B cell (primary cell): ENCODE results near the gene DCUN1D2. TPM values are rescaled to one million over a fixed set of nuclear protein-coding genes. Genes with fewer than 3 reads are reported as not detected.

ENCODE experiments used
- ATAC-seq: fragments of 200-7000 bp; cut with Tn5 transposase; one replicate; pipeline ENCODE4 v1.10.0; 2021; ENCODE audit warnings: low read depth, mild to moderate bottlenecking, moderate number of reproducible peaks, moderate library complexity
- CTCF ChIA-PET: fragments of 350-600 bp; sonication (Branson Sonifier 250); formaldehyde crosslinking; loops from one replicate; lab custom pipeline; 2021; ENCODE audit warnings: antibody characterized with exemption, inconsistent platforms; lab: Charles Lee
- POLR2A ChIA-PET: fragments of 350-600 bp; sonication (Branson Sonifier 250); formaldehyde crosslinking; loops from one replicate; lab custom pipeline; 2021; ENCODE audit warnings: antibody characterized with exemption; lab: Charles Lee
- DNase-seq: peaks from one replicate; pipeline ENCODE4 v3.0.0; 2013
- H2AFZ ChIP-seq: 2 replicates; pipeline ENCODE4 v1.6.1; 2012; ENCODE audit warnings: mild to moderate bottlenecking, low read depth, low read length; ENCODE audit not compliant: insufficient read depth, poor library complexity, severe bottlenecking
- H3K27ac ChIP-seq, 2 donors: 1 replicate in 1 of 2; 2 replicates in 1 of 2; pipeline ENCODE4 v1.5.1; 2012 to 2013; ENCODE audit warnings: low read length in 2 of 2, mild to moderate bottlenecking in 2 of 2, moderate library complexity in 1 of 2
- H3K27me3 ChIP-seq, 4 experiments: fragments of 200-600 bp in 1 of 4; sonication (generic) in 1 of 4; replicated peaks in 1 of 4; 1 replicate in 2 of 4; 2 replicates in 2 of 4; pipeline versions ENCODE4 v1.6.1 to v1.7.0; 2013 to 2016; ENCODE audit warnings: low read length in 3 of 4, mild to moderate bottlenecking in 2 of 4, mixed read lengths in 1 of 4, moderate library complexity in 1 of 4; ENCODE audit not compliant: insufficient read depth in 4 of 4, control insufficient read depth in 3 of 4; ENCODE audit errors: control extremely low read depth in 1 of 4
- H3K36me3 ChIP-seq, 2 experiments: replicated peaks in 1 of 2; 1 replicate in 1 of 2; 2 replicates in 1 of 2; pipeline versions ENCODE4 v1.6.1 to v1.7.1; 2013; ENCODE audit warnings: low read length in 1 of 2; ENCODE audit not compliant: insufficient read depth in 2 of 2, control insufficient read depth in 1 of 2; ENCODE audit errors: control extremely low read depth in 1 of 2, extremely low read depth in 1 of 2
- H3K4me1 ChIP-seq, 2 donors: fragments of 200-600 bp in 1 of 2; sonication (generic) in 1 of 2; 1 replicate in 1 of 2; 2 replicates in 1 of 2; pipeline versions ENCODE4 v1.5.1 to v1.6.1; 2013 to 2017; ENCODE audit warnings: low read length in 2 of 2; ENCODE audit not compliant: control insufficient read depth in 2 of 2, insufficient read depth in 2 of 2
- H3K4me2 ChIP-seq: replicated peaks from 2 replicates; pipeline ENCODE3; 2012; ENCODE audit warnings: mild to moderate bottlenecking, low read depth, low read length; ENCODE audit not compliant: poor library complexity, severe bottlenecking
- H3K4me3 ChIP-seq, 5 experiments: fragments of 200-600 bp in 1 of 5; sonication (generic) in 1 of 5; 1 replicate in 3 of 5; 2 replicates in 2 of 5; pipeline versions ENCODE4 v1.5.1 to v1.7.0; 2011 to 2016; ENCODE audit warnings: low read length in 4 of 5, mild to moderate bottlenecking in 4 of 5, low read depth in 2 of 5, control low read depth in 1 of 5, moderate library complexity in 1 of 5; ENCODE audit not compliant: insufficient read depth in 1 of 5; ENCODE audit errors: control extremely low read depth in 1 of 5, extremely low read depth in 1 of 5
- H3K79me2 ChIP-seq: fragments of 200-600 bp; sonication (generic); one replicate; pipeline ENCODE4 v1.6.0; 2016; ENCODE audit warnings: low read length; ENCODE audit not compliant: control insufficient read depth, insufficient read depth
- H3K9ac ChIP-seq: fragments of 200-600 bp; sonication (generic); 2 replicates; pipeline ENCODE4 v1.6.1; 2017; ENCODE audit warnings: mild to moderate bottlenecking, low read length, moderate library complexity
- H3K9me3 ChIP-seq, 3 donors: one replicate each; pipeline versions ENCODE4 v1.6.1 to v1.7.1; 2013; ENCODE audit warnings: low read length in 2 of 3; ENCODE audit not compliant: control insufficient read depth in 2 of 3, insufficient read depth in 1 of 3; ENCODE audit errors: control extremely low read depth in 1 of 3
- H4K20me1 ChIP-seq: 2 replicates; pipeline ENCODE4 v1.6.0; 2012; ENCODE audit warnings: mild to moderate bottlenecking, low read length; ENCODE audit not compliant: insufficient read depth, control insufficient read depth, poor library complexity, severe bottlenecking
- H3K27ac Mint-ChIP-seq: one replicate; pipeline ENCODE4 v1.8.0; 2021; ENCODE audit warnings: mixed read lengths
- H3K27me3 Mint-ChIP-seq: one replicate; pipeline ENCODE4 v1.8.0; 2021; ENCODE audit warnings: mixed read lengths
- H3K4me1 Mint-ChIP-seq: one replicate; pipeline ENCODE4 v1.8.0; 2021; ENCODE audit warnings: mixed read lengths
- H3K4me3 Mint-ChIP-seq: one replicate; pipeline ENCODE4 v1.8.0; 2021; ENCODE audit warnings: mixed read lengths
- H3K9me3 Mint-ChIP-seq: one replicate; pipeline ENCODE4 v1.8.0; 2022; ENCODE audit warnings: mixed read lengths; ENCODE audit not compliant: insufficient read depth
- EZH2 ChIP-seq: IDR thresholded peaks from 2 replicates; pipeline ENCODE4 v1.6.1; 2012; ENCODE audit warnings: borderline replicate concordance, low read depth, mild to moderate bottlenecking, moderate library complexity, low read length; ENCODE audit not compliant: insufficient read depth, poor library complexity, severe bottlenecking
- WGBS: methylation state at CpG from one replicate; pipeline ENCODE4 v1.1.5; 2013; ENCODE audit warnings: missing lambda C conversion rate; ENCODE audit not compliant: insufficient coverage; 5-methylcytosine and 5-hydroxymethylcytosine counted together
- intact Hi-C: fragments of 100-400 bp; cut with micrococcal nuclease; formaldehyde crosslinking; loops from one replicate; pipeline ENCODE4 v1.10.0; 2022
- polyA plus RNA-seq: library from polyadenylated mRNA; depleted of rRNA; stranded (reverse); fragments of >200 nt; gene quantifications from 2 replicates; pipeline ENCODE4 v1.2.3, GENCODE V29; 2012
- total RNA-seq, 2 donors: library from RNA; stranded (reverse); fragments of 120-200 nt in 1 of 2; gene quantifications; 1 replicate in 1 of 2; 2 replicates in 1 of 2; pipeline versions ENCODE4 v1.2.3 to v1.2.4, GENCODE V29; 2013 to 2022
- TF ChIP-seq, protein P1 (sequence below): fragments of 200-600 bp; IDR thresholded peaks from one replicate; pipeline ENCODE4 v1.8.0; 2022; ENCODE audit warnings: antibody characterized with exemption, mild to moderate bottlenecking

Gene DCUN1D2
- total and polyA plus RNA-seq, 2 donors (not counting 1 experiment from before 2014, with no cell fraction given): 15.3 to 41.3 TPM

DNA sequence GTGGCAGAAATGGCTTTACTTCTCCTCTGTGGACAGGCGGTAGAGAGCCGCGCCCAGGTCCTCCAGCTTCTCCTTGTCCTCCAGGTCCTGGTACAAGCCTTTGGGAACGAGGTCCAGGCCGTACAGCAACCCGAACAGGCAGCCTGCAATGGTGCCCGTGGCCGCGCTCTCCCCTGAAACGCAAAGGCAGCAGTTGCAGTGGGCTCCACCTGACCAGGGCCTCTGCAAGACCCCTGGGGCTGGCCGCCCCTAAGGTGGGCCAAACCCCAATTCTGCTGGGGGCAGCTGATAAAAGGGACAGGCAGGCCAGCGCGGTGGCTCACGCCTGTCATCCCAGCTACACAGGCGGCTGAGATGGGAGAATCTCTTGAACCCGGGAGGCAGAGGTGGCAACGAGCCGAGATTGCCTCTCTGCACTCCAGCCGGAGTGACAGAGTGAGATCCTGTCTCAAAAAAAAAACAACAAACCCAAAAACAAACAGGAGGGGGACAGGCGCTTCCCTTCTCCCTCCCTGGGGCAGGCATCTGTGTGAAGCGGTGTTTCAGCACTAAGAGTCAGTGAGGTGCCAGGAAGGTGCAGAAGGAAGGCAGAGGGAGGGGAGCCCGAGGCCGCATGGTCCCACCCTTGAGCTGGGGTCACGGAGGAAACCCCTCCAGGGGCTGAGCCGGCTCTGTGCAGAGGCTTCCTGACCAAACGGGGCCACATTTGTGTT is 67.5 kb downstream of the DCUN1D2 start:
- H3K4me1 Mint-ChIP-seq: no peaks in the 10 kb centered on the region
- Histone ChIP-seq H3K27me3 (no peaks in the 10 kb centered on the region), H4K20me1 (no peaks in the 10 kb centered on the region), H3K36me3 (no peaks in the 10 kb centered on the region), H3K9me3 (no peaks in the 10 kb centered on the region), H3K4me2 (no peak overlapping the region), H3K79me2 (no peaks in the 10 kb centered on the region), H2AFZ (no peak overlapping the region), H3K9ac (no peak overlapping the region), H3K4me3 (no peak overlapping the region), H3K27ac (no peak overlapping the region), H3K4me1 (peaks cover 0 to 3% of the 10 kb centered on the region in 2 donors)
- CTCF ChIA-PET: no interaction called here
- no peak for DNase-seq
- H3K9me3 Mint-ChIP-seq: no peaks in the 10 kb centered on the region
- H3K4me3 Mint-ChIP-seq: no peak overlapping the region
- H3K27me3 Mint-ChIP-seq: no peaks in the 10 kb centered on the region
- 83% methylated on average over 23 of the region's 26 CpGs for WGBS
- intact Hi-C loops: no loop called here
- no peak overlapping the region for H3K27ac Mint-ChIP-seq
- POLR2A ChIA-PET: no interaction called here
- TF ChIP-seq EZH2: no peak
- TF ChIP-seq, protein P1, sequence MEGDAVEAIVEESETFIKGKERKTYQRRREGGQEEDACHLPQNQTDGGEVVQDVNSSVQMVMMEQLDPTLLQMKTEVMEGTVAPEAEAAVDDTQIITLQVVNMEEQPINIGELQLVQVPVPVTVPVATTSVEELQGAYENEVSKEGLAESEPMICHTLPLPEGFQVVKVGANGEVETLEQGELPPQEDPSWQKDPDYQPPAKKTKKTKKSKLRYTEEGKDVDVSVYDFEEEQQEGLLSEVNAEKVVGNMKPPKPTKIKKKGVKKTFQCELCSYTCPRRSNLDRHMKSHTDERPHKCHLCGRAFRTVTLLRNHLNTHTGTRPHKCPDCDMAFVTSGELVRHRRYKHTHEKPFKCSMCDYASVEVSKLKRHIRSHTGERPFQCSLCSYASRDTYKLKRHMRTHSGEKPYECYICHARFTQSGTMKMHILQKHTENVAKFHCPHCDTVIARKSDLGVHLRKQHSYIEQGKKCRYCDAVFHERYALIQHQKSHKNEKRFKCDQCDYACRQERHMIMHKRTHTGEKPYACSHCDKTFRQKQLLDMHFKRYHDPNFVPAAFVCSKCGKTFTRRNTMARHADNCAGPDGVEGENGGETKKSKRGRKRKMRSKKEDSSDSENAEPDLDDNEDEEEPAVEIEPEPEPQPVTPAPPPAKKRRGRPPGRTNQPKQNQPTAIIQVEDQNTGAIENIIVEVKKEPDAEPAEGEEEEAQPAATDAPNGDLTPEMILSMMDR: no peak
- ATAC-seq: no peak

DNA sequence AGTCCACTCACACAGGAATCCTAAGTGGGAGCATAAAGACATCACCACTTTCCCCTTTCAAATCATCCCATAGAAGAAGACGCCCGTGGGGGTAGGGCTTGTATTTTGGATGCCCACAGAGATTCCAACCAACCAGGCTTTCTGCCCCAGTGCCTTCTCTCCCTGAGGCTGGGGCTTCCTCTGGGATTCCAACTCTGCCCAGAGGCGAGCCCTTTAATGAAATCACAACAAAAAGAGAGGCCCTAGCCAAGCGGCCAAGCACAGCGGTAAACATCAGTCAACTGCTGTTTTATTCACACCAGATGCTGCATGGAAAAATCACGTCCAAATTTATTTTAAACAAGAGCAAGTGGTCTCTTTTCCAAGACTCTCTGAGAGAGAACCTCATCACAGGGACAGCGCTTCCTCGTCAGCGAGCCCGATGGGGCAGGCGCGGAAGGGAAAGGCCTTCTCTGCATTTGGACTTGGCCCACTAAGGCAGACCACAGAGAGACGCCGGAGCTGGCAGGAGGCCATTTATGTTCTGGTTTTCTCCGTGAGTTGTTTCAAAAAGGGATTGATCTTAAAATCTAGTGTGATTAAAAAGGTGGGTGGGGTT is 68.7 kb downstream of the DCUN1D2 start:
- POLR2A ChIA-PET: no interaction called here
- CTCF ChIA-PET: no interaction called here
- DNase-seq: no peak
- no peak overlapping the region for H3K27ac ChIP-seq
- no peak overlapping the region for H3K4me3 ChIP-seq
- WGBS: 92% methylated on average over 15 of the region's 15 CpGs
- Mint-ChIP-seq H3K4me1 (peaks cover 1% of the 10 kb centered on the region), H3K4me3 (no peak overlapping the region), H3K27me3 (peaks cover 1% of the 10 kb centered on the region), H3K9me3 (no peaks in the 10 kb centered on the region), H3K27ac (no peak overlapping the region)
- no peak for ATAC-seq
- no peak overlapping the region for H3K9ac ChIP-seq
- TF ChIP-seq, protein P1: no peak
- no peak for TF ChIP-seq EZH2
- no peaks in the 10 kb centered on the region for H3K9me3 ChIP-seq
- intact Hi-C loops: no loop called here
- no peaks in the 10 kb centered on the region for H3K27me3 ChIP-seq
- H3K36me3 ChIP-seq: no peaks in the 10 kb centered on the region
- no peak overlapping the region for H2AFZ ChIP-seq
- H4K20me1 ChIP-seq: no peaks in the 10 kb centered on the region
- peaks cover 0 to 10% of the 10 kb centered on the region in 2 donors for H3K4me1 ChIP-seq
- no peak overlapping the region for H3K4me2 ChIP-seq
- H3K79me2 ChIP-seq: no peaks in the 10 kb centered on the region
